H7 (cell line): ENCODE results near the gene ARL15. TPM values are rescaled to one million over a fixed set of nuclear protein-coding genes. Genes with fewer than 3 reads are reported as not detected.

Source experiments
- DNase-seq: peaks from one replicate; pipeline ENCODE4 v3.0.0; 2012
- H3K27me3 ChIP-seq: 2 replicates; pipeline ENCODE4 v1.6.0; 2011; ENCODE audit warnings: mild to moderate bottlenecking, low read length; ENCODE audit not compliant: control insufficient read depth, insufficient read depth
- H3K36me3 ChIP-seq: replicated peaks from 2 replicates; pipeline ENCODE4 v1.5.1; 2011; ENCODE audit warnings: low read length; ENCODE audit not compliant: control insufficient read depth, insufficient read depth
- H3K4me3 ChIP-seq: 2 replicates; pipeline ENCODE4 v1.5.1; 2011; ENCODE audit warnings: low read depth, mild to moderate bottlenecking, control low read depth, low read length, moderate library complexity; ENCODE audit not compliant: insufficient read depth
- total RNA-seq: library from RNA; depleted of rRNA; stranded (reverse); fragments of >200 nt; shearing (Covaris generic); gene quantifications from 2 replicates; pipeline ENCODE4 v1.2.3, GENCODE V29; 2014

ARL15 gene
- total RNA-seq, 1 experiment from 2014 or later: 21.6 TPM

GRCh38 chr5:54120473-54120872 is 189.9 kb downstream of the ARL15 start:
- no peak for DNase-seq

GRCh38 chr5:54117957-54118356 is 192.4 kb downstream of the ARL15 start:
- no peak for DNase-seq
- no peak overlapping the region for H3K4me3 ChIP-seq
- no peaks in the 10 kb centered on the region for H3K27me3 ChIP-seq
- no peaks in the 10 kb centered on the region for H3K36me3 ChIP-seq

More at GRCh38 chr5:54120473-54120872, 189.9 kb downstream of the ARL15 start:
- Histone ChIP-seq H3K36me3 (no peaks in the 10 kb centered on the region), H3K4me3 (no peak overlapping the region), H3K27me3 (no peaks in the 10 kb centered on the region)

GRCh38 chr5:54115735-54116403 is 194.5 kb downstream of the ARL15 start:
- H3K4me3 ChIP-seq: no peak overlapping the region
- DNase-seq: no peak
- H3K36me3 ChIP-seq: no peaks in the 10 kb centered on the region
- no peaks in the 10 kb centered on the region for H3K27me3 ChIP-seq

- Histone ChIP-seq H3K36me3 (no peaks in the 10 kb centered on the region), H3K4me3 (no peak overlapping the region), H3K27me3 (no peaks in the 10 kb centered on the region)
- DNase-seq: no peak
Measured at GRCh38 chr5:54113060-54113459, 197.3 kb downstream of the ARL15 start.

- DNase-seq: no peak
- H3K36me3 ChIP-seq: no peaks in the 10 kb centered on the region
- no peak overlapping the region for H3K4me3 ChIP-seq
- H3K27me3 ChIP-seq: no peaks in the 10 kb centered on the region
Measured at GRCh38 chr5:54109626-54110330, 200.6 kb downstream of the ARL15 start.

GRCh38 chr5:54108136-54108535 is 202.2 kb downstream of the ARL15 start:
- DNase-seq: no peak
- Histone ChIP-seq H3K36me3 (no peaks in the 10 kb centered on the region), H3K4me3 (no peak overlapping the region), H3K27me3 (no peaks in the 10 kb centered on the region)

- no peak for DNase-seq
- Histone ChIP-seq H3K4me3 (no peak overlapping the region), H3K27me3 (no peaks in the 10 kb centered on the region), H3K36me3 (no peaks in the 10 kb centered on the region)
Measured at GRCh38 chr5:54103871-54104270, 206.5 kb downstream of the ARL15 start.

- H3K27me3 ChIP-seq: no peaks in the 10 kb centered on the region
- DNase-seq: no peak
- H3K36me3 ChIP-seq: no peaks in the 10 kb centered on the region
- H3K4me3 ChIP-seq: no peak overlapping the region
Measured at GRCh38 chr5:54098267-54098666, 212.1 kb downstream of the ARL15 start.

GRCh38 chr5:54095969-54096368 is 214.4 kb downstream of the ARL15 start:
- no peaks in the 10 kb centered on the region for H3K27me3 ChIP-seq
- no peak for DNase-seq
- no peak overlapping the region for H3K4me3 ChIP-seq
- H3K36me3 ChIP-seq: no peaks in the 10 kb centered on the region

- DNase-seq: no peak
- no peaks in the 10 kb centered on the region for H3K27me3 ChIP-seq
- H3K4me3 ChIP-seq: no peak overlapping the region
- H3K36me3 ChIP-seq: no peaks in the 10 kb centered on the region
Measured at GRCh38 chr5:54094706-54095105, 215.7 kb downstream of the ARL15 start.

- Histone ChIP-seq H3K36me3 (no peaks in the 10 kb centered on the region), H3K4me3 (no peak overlapping the region), H3K27me3 (no peaks in the 10 kb centered on the region)
- DNase-seq: no peak
Measured at GRCh38 chr5:54093861-54094260, 216.5 kb downstream of the ARL15 start.

- Histone ChIP-seq H3K36me3 (no peaks in the 10 kb centered on the region), H3K27me3 (no peaks in the 10 kb centered on the region), H3K4me3 (no peak overlapping the region)
- no peak for DNase-seq
Measured at GRCh38 chr5:54093081-54093492, 217.3 kb downstream of the ARL15 start.

- Histone ChIP-seq H3K4me3 (no peak overlapping the region), H3K27me3 (no peaks in the 10 kb centered on the region), H3K36me3 (no peaks in the 10 kb centered on the region)
- no peak for DNase-seq
Measured at GRCh38 chr5:54091307-54092130, 218.9 kb downstream of the ARL15 start.

- DNase-seq: no peak
- H3K36me3 ChIP-seq: no peaks in the 10 kb centered on the region
- H3K27me3 ChIP-seq: no peaks in the 10 kb centered on the region
- no peak overlapping the region for H3K4me3 ChIP-seq
Measured at GRCh38 chr5:54090495-54091120, 219.8 kb downstream of the ARL15 start.
